A549 (cell line): ENCODE results near the gene KCNQ1.

Experiments used
- CBX2 ChIP-seq: fragments of 200-600 bp; sonication (generic); IDR thresholded peaks from 2 replicates; pipeline ENCODE4 v1.6.1; 2016; ENCODE audit warnings: low read depth, mild to moderate bottlenecking, borderline replicate concordance
- CTCF ChIP-seq: fragments of >200 bp; sonication (Bioruptor Twin); formaldehyde crosslinking; IDR thresholded peaks from 3 replicates; pipeline ENCODE4 v1.5.1; 2016
- EP300 ChIP-seq, 2 experiments: fragments of >200 bp; sonication (Bioruptor Twin); formaldehyde crosslinking; IDR thresholded peaks; 2 replicates in 1 of 2; 3 replicates in 1 of 2; pipeline ENCODE4 v1.6.1; 2016 to 2017
- MAFK ChIP-seq: fragments of 450-650 bp; IDR thresholded peaks from 2 replicates; pipeline ENCODE4 v1.6.1; 2014; ENCODE audit not compliant: partially characterized antibody
- NR3C1 ChIP-seq: fragments of >200 bp; sonication (Bioruptor Twin); formaldehyde crosslinking; IDR thresholded peaks from 3 replicates; pipeline ENCODE4 v1.6.1; 2017
- POLR2A ChIP-seq: IDR thresholded peaks from 2 replicates; pipeline ENCODE4 v1.6.1; 2012; ENCODE audit warnings: mild to moderate bottlenecking, low read length
- POLR2AphosphoS2 ChIP-seq: conservative IDR thresholded peaks from 2 replicates; pipeline ENCODE4 v1.6.1; 2012; ENCODE audit warnings: low read length, improper control_type of control experiment, inconsistent platforms
- RFX5 ChIP-seq: fragments of 450-650 bp; IDR thresholded peaks from 2 replicates; pipeline ENCODE4 v1.7.1; 2014; ENCODE audit warnings: antibody characterized with exemption, mild to moderate bottlenecking, moderate library complexity
- USF2 ChIP-seq: fragments of 450-650 bp; IDR thresholded peaks from 2 replicates; pipeline ENCODE4 v1.6.1; 2014; ENCODE audit warnings: antibody characterized with exemption

- TF ChIP-seq MAFK (no peak), CTCF (no peak), POLR2AphosphoS2 (no peak), POLR2A (no peak), RFX5 (no peak), USF2 (no peak), CBX2 (no peak), EP300 (IDR thresholded peaks at IDR 0.05) (no peak), NR3C1 (no peak)
These were observed 297.4 kb downstream of the KCNQ1 start for GRCh38 chr11:2742201-2742600.
